Panc1 (cell line): ENCODE data around the gene THSD7B.
"Not testable (repeated sequence)": the region's sequence is repeated elsewhere in the genome, so short reads cannot be mapped to it uniquely, and the experiment has no call there.

Source experiments
- POLR2AphosphoS5 ChIP-seq: IDR thresholded peaks from 2 replicates; pipeline ENCODE4 v1.6.1; 2012; ENCODE audit warnings: mild to moderate bottlenecking, low read depth, low read length, moderate library complexity
- SIN3A ChIP-seq: IDR thresholded peaks from 2 replicates; pipeline ENCODE4 v1.6.1; 2012; ENCODE audit warnings: low read depth, mild to moderate bottlenecking, low read length, moderate library complexity, borderline replicate concordance; ENCODE audit not compliant: insufficient read depth
- TF ChIP-seq, protein P1 (sequence below): fragments of 450-650 bp; IDR thresholded peaks from 2 replicates; pipeline ENCODE4 v1.5.1; 2017; ENCODE audit warnings: mild to moderate bottlenecking
- TF ChIP-seq, protein P2 (sequence below), 2 experiments: IDR thresholded peaks; 2 replicates each; pipeline ENCODE4 v1.6.1; 2011 to 2012; ENCODE audit warnings: low read depth in 2 of 2, control low read depth in 1 of 2, low read length in 1 of 2, mild to moderate bottlenecking in 1 of 2, moderate library complexity in 1 of 2; ENCODE audit not compliant: insufficient read depth in 1 of 2

DNA sequence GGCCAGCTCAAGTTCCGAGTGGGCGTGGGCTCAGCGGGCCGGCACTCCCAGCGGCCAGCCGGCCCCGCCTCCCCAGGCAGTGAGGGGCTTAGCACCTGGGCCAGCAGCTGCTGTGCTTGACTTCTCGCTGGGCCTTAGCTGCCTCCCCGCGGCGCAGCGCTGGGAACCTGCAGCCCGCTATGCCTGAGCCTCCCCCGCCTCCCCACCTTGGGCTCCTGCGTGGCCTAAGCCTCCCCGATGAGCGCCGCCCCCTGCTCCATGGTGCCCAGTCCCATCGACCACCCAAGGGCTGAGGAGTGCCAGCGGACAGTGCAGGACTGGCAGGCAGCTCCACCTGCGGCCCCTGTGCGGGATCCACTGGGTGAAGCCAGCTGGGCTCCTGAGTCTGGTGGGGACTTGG is 6.8 kb upstream of the THSD7B start:
- TF ChIP-seq, protein P1, sequence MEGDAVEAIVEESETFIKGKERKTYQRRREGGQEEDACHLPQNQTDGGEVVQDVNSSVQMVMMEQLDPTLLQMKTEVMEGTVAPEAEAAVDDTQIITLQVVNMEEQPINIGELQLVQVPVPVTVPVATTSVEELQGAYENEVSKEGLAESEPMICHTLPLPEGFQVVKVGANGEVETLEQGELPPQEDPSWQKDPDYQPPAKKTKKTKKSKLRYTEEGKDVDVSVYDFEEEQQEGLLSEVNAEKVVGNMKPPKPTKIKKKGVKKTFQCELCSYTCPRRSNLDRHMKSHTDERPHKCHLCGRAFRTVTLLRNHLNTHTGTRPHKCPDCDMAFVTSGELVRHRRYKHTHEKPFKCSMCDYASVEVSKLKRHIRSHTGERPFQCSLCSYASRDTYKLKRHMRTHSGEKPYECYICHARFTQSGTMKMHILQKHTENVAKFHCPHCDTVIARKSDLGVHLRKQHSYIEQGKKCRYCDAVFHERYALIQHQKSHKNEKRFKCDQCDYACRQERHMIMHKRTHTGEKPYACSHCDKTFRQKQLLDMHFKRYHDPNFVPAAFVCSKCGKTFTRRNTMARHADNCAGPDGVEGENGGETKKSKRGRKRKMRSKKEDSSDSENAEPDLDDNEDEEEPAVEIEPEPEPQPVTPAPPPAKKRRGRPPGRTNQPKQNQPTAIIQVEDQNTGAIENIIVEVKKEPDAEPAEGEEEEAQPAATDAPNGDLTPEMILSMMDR: not testable (repeated sequence)
- not testable (repeated sequence) for TF ChIP-seq POLR2AphosphoS5, SIN3A
- TF ChIP-seq, protein P2, sequence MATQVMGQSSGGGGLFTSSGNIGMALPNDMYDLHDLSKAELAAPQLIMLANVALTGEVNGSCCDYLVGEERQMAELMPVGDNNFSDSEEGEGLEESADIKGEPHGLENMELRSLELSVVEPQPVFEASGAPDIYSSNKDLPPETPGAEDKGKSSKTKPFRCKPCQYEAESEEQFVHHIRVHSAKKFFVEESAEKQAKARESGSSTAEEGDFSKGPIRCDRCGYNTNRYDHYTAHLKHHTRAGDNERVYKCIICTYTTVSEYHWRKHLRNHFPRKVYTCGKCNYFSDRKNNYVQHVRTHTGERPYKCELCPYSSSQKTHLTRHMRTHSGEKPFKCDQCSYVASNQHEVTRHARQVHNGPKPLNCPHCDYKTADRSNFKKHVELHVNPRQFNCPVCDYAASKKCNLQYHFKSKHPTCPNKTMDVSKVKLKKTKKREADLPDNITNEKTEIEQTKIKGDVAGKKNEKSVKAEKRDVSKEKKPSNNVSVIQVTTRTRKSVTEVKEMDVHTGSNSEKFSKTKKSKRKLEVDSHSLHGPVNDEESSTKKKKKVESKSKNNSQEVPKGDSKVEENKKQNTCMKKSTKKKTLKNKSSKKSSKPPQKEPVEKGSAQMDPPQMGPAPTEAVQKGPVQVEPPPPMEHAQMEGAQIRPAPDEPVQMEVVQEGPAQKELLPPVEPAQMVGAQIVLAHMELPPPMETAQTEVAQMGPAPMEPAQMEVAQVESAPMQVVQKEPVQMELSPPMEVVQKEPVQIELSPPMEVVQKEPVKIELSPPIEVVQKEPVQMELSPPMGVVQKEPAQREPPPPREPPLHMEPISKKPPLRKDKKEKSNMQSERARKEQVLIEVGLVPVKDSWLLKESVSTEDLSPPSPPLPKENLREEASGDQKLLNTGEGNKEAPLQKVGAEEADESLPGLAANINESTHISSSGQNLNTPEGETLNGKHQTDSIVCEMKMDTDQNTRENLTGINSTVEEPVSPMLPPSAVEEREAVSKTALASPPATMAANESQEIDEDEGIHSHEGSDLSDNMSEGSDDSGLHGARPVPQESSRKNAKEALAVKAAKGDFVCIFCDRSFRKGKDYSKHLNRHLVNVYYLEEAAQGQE (IDR thresholded peaks at IDR 0.05; ENCODE audit: insufficient read depth in 1 of 2, low read depth in 2 of 2, low read length in 1 of 2): not testable (repeated sequence)
